Lower leg skin (tissue), 3 donors: Measurements from ENCODE around the gene ADAM10.

Experiments
- POLR2A ChIP-seq, 2 donors: fragments of 450-650 bp; IDR thresholded peaks; one replicate each; pipeline ENCODE4 v1.6.1; 2016 to 2017; ENCODE audit warnings: antibody characterized with exemption in 2 of 2, mild to moderate bottlenecking in 1 of 2, moderate library complexity in 1 of 2
- TF ChIP-seq, protein P1 (sequence below), 3 donors: fragments of 450-650 bp; IDR thresholded peaks; one replicate each; pipeline ENCODE4 v1.5.1; 2016; ENCODE audit warnings: antibody characterized with exemption in 3 of 3, mild to moderate bottlenecking in 3 of 3, moderate library complexity in 2 of 3

DNA sequence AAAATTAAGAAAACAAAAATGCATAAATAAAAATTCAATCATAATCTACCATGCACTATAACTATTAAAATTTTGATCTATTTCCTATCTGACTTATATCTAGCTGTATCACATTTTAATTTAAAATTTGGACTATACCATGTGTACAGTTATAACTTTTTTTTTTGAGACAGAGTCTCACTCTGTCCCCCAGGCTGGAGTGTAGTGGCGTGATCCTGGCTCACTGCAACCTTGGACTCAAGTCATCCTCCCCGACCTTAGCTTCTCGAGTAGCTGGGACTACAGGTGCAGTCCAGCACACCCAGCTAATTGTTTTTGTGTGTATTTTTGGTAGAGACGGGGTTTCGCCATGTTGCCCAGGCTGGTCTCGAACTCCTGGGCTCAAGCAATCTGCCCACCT, 119.9 kb downstream of the ADAM10 start:
- TF ChIP-seq, protein P1, sequence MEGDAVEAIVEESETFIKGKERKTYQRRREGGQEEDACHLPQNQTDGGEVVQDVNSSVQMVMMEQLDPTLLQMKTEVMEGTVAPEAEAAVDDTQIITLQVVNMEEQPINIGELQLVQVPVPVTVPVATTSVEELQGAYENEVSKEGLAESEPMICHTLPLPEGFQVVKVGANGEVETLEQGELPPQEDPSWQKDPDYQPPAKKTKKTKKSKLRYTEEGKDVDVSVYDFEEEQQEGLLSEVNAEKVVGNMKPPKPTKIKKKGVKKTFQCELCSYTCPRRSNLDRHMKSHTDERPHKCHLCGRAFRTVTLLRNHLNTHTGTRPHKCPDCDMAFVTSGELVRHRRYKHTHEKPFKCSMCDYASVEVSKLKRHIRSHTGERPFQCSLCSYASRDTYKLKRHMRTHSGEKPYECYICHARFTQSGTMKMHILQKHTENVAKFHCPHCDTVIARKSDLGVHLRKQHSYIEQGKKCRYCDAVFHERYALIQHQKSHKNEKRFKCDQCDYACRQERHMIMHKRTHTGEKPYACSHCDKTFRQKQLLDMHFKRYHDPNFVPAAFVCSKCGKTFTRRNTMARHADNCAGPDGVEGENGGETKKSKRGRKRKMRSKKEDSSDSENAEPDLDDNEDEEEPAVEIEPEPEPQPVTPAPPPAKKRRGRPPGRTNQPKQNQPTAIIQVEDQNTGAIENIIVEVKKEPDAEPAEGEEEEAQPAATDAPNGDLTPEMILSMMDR (IDR thresholded peaks at IDR 0.05), result no peak
- TF ChIP-seq POLR2A (IDR thresholded peaks at IDR 0.05), result no peak
